Smooth muscle cell (in vitro differentiated cells): ENCODE measurements around the gene CLEC12A. TPM values are rescaled to one million over a fixed set of nuclear protein-coding genes. Genes with fewer than 3 reads are reported as not detected.

ENCODE experiments used
- DNase-seq: peaks from one replicate; lab custom pipeline; 2025; ENCODE audit not compliant: unreplicated experiment; lab: John Stamatoyannopoulos, UW
- H2AFZ ChIP-seq: fragments of 200-600 bp; sonication (generic); 2 replicates; pipeline ENCODE4 v1.6.0; 2016; ENCODE audit warnings: antibody characterized with exemption, low read depth, mild to moderate bottlenecking
- H3F3A ChIP-seq: fragments of 200-600 bp; sonication (generic); 2 replicates; pipeline ENCODE4 v1.6.0; 2017; ENCODE audit warnings: antibody characterized with exemption, low read depth
- H3K27ac ChIP-seq: fragments of 200-600 bp; sonication (generic); 2 replicates; pipeline ENCODE4 v1.5.1; 2016; ENCODE audit warnings: low read depth, mild to moderate bottlenecking
- H3K27me3 ChIP-seq: fragments of 200-600 bp; sonication (generic); 2 replicates; pipeline ENCODE4 v1.6.1; 2016; ENCODE audit warnings: low read depth, mild to moderate bottlenecking
- H3K36me3 ChIP-seq: fragments of 200-600 bp; sonication (generic); 2 replicates; pipeline ENCODE4 v1.5.1; 2016; ENCODE audit warnings: low read depth
- H3K4me1 ChIP-seq: fragments of 200-600 bp; sonication (generic); 2 replicates; pipeline ENCODE4 v1.5.1; 2016; ENCODE audit warnings: low read depth
- H3K4me2 ChIP-seq: fragments of 200-600 bp; sonication (generic); 2 replicates; pipeline ENCODE4 v1.6.0; 2016; ENCODE audit warnings: mild to moderate bottlenecking
- H3K4me3 ChIP-seq: fragments of 200-600 bp; sonication (generic); 2 replicates; pipeline ENCODE4 v1.5.1; 2016; ENCODE audit warnings: mild to moderate bottlenecking
- H3K79me2 ChIP-seq: fragments of 200-600 bp; sonication (generic); 2 replicates; pipeline ENCODE4 v1.6.0; 2016; ENCODE audit warnings: low read depth, mild to moderate bottlenecking
- H3K9ac ChIP-seq: fragments of 200-600 bp; sonication (generic); 2 replicates; pipeline ENCODE4 v1.6.0; 2016; ENCODE audit warnings: low read depth
- H3K9me3 ChIP-seq: fragments of 200-600 bp; sonication (generic); replicated peaks from 2 replicates; pipeline ENCODE4 v1.5.1; 2016; ENCODE audit warnings: low read depth
- H4K20me1 ChIP-seq: fragments of 200-600 bp; sonication (generic); 2 replicates; pipeline ENCODE4 v1.6.0; 2016; ENCODE audit warnings: low read depth
- WGBS: methylation state at CpG from one replicate; pipeline ENCODE4 v1.1.7; 2016; ENCODE audit warnings: low lambda C conversion rate; 5-methylcytosine and 5-hydroxymethylcytosine counted together
- polyA plus RNA-seq: library from polyadenylated mRNA; unstranded; fragments of >200 nt; fragmentation: Nextera tagmentation; extraction: Ambion mirVana; gene quantifications from 2 replicates; pipeline ENCODE4 v1.2.1, GENCODE V29; 2016
- total RNA-seq: library from RNA; depleted of rRNA; stranded (reverse); fragments of >200 nt; gene quantifications from 2 replicates; pipeline ENCODE4 v1.2.3, GENCODE V29; 2014
- TF ChIP-seq, protein P1 (sequence below): fragments of 200-600 bp; sonication (generic); IDR thresholded peaks from 2 replicates; pipeline ENCODE4 v1.5.1; 2017; ENCODE audit warnings: borderline replicate concordance, mild to moderate bottlenecking, antibody characterized with exemption; ENCODE audit not compliant: insufficient read depth, poor library complexity, severe bottlenecking

Gene CLEC12A
- total and polyA plus RNA-seq, 2 experiments from 2014 or later = 0.40 to 1.2 TPM

GRCh38 chr12:9943240-9943639 is 28.0 kb upstream of the CLEC12A start:
- Histone ChIP-seq H3K4me3 (no peak overlapping the region), H3K27me3 (no peaks in the 10 kb centered on the region), H3K79me2 (no peaks in the 10 kb centered on the region), H3K4me2 (no peak overlapping the region), H3K9ac (no peak overlapping the region), H3K36me3 (no peaks in the 10 kb centered on the region), H3F3A (no peaks in the 10 kb centered on the region), H4K20me1 (no peaks in the 10 kb centered on the region), H3K9me3 (no peaks in the 10 kb centered on the region), H2AFZ (no peak overlapping the region), H3K4me1 (no peaks in the 10 kb centered on the region), H3K27ac (no peak overlapping the region)
- no peak for DNase-seq
- TF ChIP-seq, protein P1, sequence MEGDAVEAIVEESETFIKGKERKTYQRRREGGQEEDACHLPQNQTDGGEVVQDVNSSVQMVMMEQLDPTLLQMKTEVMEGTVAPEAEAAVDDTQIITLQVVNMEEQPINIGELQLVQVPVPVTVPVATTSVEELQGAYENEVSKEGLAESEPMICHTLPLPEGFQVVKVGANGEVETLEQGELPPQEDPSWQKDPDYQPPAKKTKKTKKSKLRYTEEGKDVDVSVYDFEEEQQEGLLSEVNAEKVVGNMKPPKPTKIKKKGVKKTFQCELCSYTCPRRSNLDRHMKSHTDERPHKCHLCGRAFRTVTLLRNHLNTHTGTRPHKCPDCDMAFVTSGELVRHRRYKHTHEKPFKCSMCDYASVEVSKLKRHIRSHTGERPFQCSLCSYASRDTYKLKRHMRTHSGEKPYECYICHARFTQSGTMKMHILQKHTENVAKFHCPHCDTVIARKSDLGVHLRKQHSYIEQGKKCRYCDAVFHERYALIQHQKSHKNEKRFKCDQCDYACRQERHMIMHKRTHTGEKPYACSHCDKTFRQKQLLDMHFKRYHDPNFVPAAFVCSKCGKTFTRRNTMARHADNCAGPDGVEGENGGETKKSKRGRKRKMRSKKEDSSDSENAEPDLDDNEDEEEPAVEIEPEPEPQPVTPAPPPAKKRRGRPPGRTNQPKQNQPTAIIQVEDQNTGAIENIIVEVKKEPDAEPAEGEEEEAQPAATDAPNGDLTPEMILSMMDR = no peak
- WGBS = 88% methylated on average over 19 of the region's 19 CpGs

GRCh38 chr12:9944391-9944790 is 26.8 kb upstream of the CLEC12A start:
- 99% methylated on average over 2 of the region's 2 CpGs for WGBS
- no peak overlapping the region for H3K4me2 ChIP-seq
- DNase-seq = no peak
- no peaks in the 10 kb centered on the region for H3K4me1 ChIP-seq
- no peak overlapping the region for H3K4me3 ChIP-seq
- no peaks in the 10 kb centered on the region for H3K27me3 ChIP-seq
- H3F3A ChIP-seq = no peaks in the 10 kb centered on the region
- no peaks in the 10 kb centered on the region for H3K36me3 ChIP-seq
- no peaks in the 10 kb centered on the region for H4K20me1 ChIP-seq
- TF ChIP-seq, protein P1 = no peak
- H3K27ac ChIP-seq = no peak overlapping the region
- no peak overlapping the region for H3K9ac ChIP-seq
- H3K9me3 ChIP-seq = no peaks in the 10 kb centered on the region
- H3K79me2 ChIP-seq = no peaks in the 10 kb centered on the region
- no peak overlapping the region for H2AFZ ChIP-seq

- no peak for DNase-seq
- Histone ChIP-seq H3K27me3 (no peaks in the 10 kb centered on the region), H3K36me3 (no peaks in the 10 kb centered on the region), H3K9ac (no peak overlapping the region), H4K20me1 (no peaks in the 10 kb centered on the region), H3K4me1 (no peaks in the 10 kb centered on the region), H3F3A (no peaks in the 10 kb centered on the region), H3K27ac (no peak overlapping the region), H3K4me3 (no peak overlapping the region), H3K9me3 (no peaks in the 10 kb centered on the region), H3K4me2 (no peak overlapping the region), H2AFZ (no peak overlapping the region), H3K79me2 (no peaks in the 10 kb centered on the region)
- WGBS = 88% methylated on average over 3 of the region's 3 CpGs
- TF ChIP-seq, protein P1 = no peak
These were observed 23.5 kb upstream of the CLEC12A start for GRCh38 chr12:9947674-9948073.

DNA sequence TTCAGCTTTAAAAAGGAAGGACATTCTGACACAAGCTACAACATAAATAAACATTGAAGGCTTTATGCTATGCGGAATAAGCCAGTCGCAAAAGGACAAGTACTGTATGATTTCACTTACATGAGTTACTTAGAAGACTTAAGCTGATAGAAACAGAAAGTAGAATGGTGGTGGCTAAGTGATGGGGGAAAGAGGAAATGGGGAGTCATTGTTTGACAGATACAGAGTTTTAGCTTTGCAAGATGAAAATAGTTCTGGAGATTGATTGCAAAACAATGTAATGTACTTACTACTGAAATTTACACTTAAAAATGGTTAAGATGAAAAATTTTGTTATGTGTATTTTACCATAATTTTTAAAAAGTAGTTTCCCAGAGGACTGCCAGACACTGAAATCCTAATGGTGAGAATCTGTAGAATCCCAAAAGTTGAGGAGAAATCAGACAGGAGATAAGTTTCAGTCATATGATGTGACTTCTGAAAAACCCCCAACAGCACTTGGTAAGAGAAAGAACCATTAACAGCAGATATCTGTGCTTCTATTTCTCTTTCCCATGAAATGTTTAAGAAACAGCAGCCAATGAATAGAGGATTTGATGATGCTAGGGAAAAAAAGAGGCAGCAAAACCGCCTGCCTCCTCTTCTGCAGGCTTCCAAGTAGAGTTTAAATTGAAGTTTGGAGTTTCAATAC is 22.5 kb upstream of the CLEC12A start:
- Histone ChIP-seq H3K4me3 (no peak overlapping the region), H3K36me3 (no peaks in the 10 kb centered on the region), H3K4me2 (no peak overlapping the region), H2AFZ (no peak overlapping the region), H3K79me2 (no peaks in the 10 kb centered on the region), H4K20me1 (no peaks in the 10 kb centered on the region), H3K4me1 (no peaks in the 10 kb centered on the region), H3K27me3 (no peaks in the 10 kb centered on the region), H3F3A (no peaks in the 10 kb centered on the region), H3K9ac (no peak overlapping the region), H3K27ac (no peak overlapping the region), H3K9me3 (no peaks in the 10 kb centered on the region)
- no peak for DNase-seq
- WGBS = 85% methylated on average over 3 of the region's 3 CpGs
- TF ChIP-seq, protein P1 = no peak
